GM20000 (cell line): ENCODE measurements around the gene BNIP1.

Source experiments
- DNase-seq: peaks from one replicate; pipeline ENCODE4 v3.0.0; 2012; ENCODE audit warnings: low spot score
- CTCF ChIP-seq: IDR thresholded peaks from 2 replicates; pipeline ENCODE4 v1.5.1; 2012; ENCODE audit warnings: mild to moderate bottlenecking, control low read depth; ENCODE audit errors: extremely low read depth, missing control alignments

The BNIP1 gene

DNA sequence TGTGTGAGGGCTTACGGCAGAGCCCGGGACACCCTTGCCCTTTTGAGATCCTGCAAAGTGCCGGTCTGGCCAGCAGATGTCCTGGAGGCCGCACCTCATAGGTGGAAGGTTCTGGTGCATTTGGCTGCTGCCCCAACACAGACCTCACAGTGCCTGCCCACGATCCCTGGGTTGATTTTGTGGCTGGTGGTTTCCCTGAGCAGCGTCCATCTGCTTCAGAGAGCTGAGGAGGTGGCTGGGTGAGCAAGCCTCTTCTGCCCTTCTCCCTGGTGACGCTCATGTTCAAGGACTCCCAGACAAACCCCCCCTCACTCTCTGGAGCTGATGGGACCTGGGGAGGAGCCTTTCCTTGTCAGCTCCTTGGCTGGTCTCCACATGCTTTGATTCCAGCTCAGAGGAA, 18.9 kb downstream of the BNIP1 start:
- no peak for TF ChIP-seq CTCF
- DNase-seq = no peak

DNA sequence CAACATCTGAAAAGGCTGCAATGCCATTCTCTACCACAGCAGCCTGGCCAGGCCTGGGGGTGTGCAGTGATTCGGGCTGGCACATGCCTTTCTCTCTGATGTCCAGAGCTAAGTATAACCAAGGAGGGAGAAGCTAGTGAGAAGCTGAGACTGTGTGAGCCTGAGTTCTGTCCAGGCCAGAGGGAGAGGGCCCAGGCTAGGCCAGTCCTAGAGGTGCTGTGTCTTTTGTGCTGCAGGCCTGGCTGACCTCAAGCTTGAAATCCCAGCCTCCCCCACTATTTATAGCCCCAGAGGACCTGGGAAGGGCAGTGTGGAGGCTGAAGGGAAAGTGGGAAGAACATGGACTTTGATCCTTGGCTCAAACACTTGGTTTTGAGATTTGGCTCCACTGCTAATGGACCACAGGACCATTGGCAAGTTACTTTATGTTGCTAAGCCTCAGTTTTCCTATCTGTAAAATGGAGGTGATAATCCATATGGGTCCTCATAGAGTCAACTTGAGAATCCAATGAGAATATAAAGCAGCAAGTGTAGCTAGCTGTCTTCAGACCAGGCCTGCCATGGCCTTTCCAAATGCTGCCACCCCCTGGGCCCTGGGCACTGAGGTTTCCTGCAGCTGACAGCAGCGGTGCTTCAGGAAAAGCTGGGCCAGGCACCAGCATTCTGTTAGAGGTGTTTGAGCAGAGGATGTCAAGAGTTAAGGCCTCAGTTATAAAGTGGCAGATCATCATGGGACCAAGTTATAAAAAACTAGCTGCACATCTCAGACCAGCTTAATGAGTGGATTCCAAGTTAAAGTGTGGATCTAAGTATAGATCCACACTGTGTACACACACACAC, 21.1 kb downstream of the BNIP1 start:
- no peak for TF ChIP-seq CTCF

GRCh38 chr5:173172166-173172565, 27.8 kb downstream of the BNIP1 start:
- no peak for TF ChIP-seq CTCF
- no peak for DNase-seq

More for the DNA sequence above, 21.1 kb downstream of the BNIP1 start:
- DNase-seq = no peak

- no peak for TF ChIP-seq CTCF
Measured at GRCh38 chr5:173175523-173175922, 31.2 kb downstream of the BNIP1 start.

DNA sequence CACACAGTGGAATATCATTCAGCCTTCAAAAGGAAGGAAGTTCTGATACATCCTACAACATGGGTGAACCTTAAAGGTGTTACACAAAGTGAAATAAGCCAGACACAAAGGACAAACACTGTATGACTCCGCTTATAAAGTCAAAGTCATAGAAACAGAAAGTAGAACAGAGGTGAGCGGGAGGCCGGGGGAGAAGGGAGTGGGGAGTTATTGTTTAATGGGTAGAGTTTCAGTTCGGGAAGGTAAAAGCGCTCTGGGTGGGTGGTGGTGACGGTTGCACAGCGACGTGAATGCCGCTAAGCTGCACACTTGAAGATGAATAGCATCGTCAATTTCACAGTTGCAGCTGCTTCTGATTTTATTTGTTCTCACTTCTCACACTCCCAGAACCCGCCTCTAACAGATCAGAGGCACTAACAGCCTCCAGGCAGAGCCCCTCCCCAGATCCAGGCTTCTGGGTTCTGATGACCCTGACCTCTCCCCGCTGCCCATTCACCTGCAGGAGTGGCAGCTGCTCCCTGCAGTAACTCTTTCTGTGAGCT, 34.1 kb downstream of the BNIP1 start:
- TF ChIP-seq CTCF = no peak
- DNase-seq = no peak

More at GRCh38 chr5:173175523-173175922, 31.2 kb downstream of the BNIP1 start:
- DNase-seq = no peak

GRCh38 chr5:173180331-173180730, 36.0 kb downstream of the BNIP1 start:
- no peak for TF ChIP-seq CTCF
- DNase-seq = no peak

- peak; percentile 13 for TF ChIP-seq CTCF
- DNase-seq = no peak
Measured at GRCh38 chr5:173187054-173187743, 42.9 kb downstream of the BNIP1 start.
